ENCODE measurements around the gene LRRC55.

Gene LRRC55

DNA sequence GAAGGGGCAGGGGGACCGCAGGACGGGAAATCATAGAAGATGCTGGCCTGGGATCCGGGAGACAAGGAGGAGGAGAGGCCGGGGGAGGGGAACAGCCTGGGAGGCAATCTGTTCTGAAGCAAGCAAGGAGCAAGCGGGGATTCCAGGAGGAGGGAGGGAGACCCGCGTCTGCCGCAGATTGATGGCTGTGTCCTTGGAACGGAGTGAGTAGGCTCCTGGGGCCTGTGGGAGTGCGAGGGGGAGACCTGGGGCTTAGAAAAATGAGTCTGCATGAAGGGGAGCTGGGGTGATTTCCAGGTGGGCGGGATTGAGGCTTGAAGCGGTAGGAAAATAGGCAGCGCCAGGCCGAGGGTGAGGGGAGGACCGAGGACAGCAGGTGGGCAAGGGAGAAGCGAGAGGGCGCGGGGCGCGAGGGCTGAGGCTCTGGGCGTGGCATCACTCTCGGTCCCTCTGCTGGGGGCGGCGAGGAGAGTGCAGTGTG is 1.6 kb upstream of the LRRC55 start:
- DNase-seq = no peak
- Histone ChIP-seq H3K14ac (ENCODE audit: low read length in 2 of 2) (no peak overlapping the region), H2BK15ac (ENCODE audit: low read depth, poor library complexity, severe bottlenecking) (no peak overlapping the region), H3K9ac (ENCODE audit: low read length) (no peak overlapping the region), H4K91ac (ENCODE audit: low read length) (no peak overlapping the region), H2AK5ac (ENCODE audit: low read length, severe bottlenecking) (no peak overlapping the region), H3K79me1 (replicated peaks; ENCODE audit: low read length, poor library complexity, severe bottlenecking) (no peaks in the 10 kb centered on the region), H3K18ac (ENCODE audit: low read depth in 1 of 2, low read length in 2 of 2) (no peak overlapping the region), H3K4me2 (ENCODE audit: low read length, poor library complexity, severe bottlenecking) (no peak overlapping the region), H3K9me3 (ENCODE audit: control insufficient read depth, low read length) (no peaks in the 10 kb centered on the region), H3K4ac (ENCODE audit: low read depth in 1 of 2, low read length in 2 of 2) (no peak overlapping the region), H3K4me1 (ENCODE audit: control insufficient read depth, insufficient read depth, low read depth, low read length) (no peaks in the 10 kb centered on the region), H2AFZ (ENCODE audit: low read depth, low read length) (no peak overlapping the region), H3K23ac (ENCODE audit: low read length in 2 of 2) (no peak overlapping the region), H3K27me3 (ENCODE audit: control insufficient read depth in 1 of 2, insufficient read depth in 1 of 2, low read length in 2 of 2) (peaks cover 34 to 55% of the 10 kb centered on the region in 2 experiments), H3K4me3 (ENCODE audit: insufficient read depth in 1 of 2, low read depth in 1 of 2, low read length in 2 of 2) (no peak overlapping the region), H3K36me3 (ENCODE audit: control insufficient read depth in 1 of 2, insufficient read depth in 2 of 2, low read depth in 1 of 2, low read length in 2 of 2) (no peaks in the 10 kb centered on the region), H3K27ac (ENCODE audit: low read length, poor library complexity, severe bottlenecking) (no peak overlapping the region), H4K8ac (ENCODE audit: low read length) (no peak overlapping the region), H2BK12ac (ENCODE audit: low read length in 2 of 2) (no peak overlapping the region), H2BK120ac (ENCODE audit: low read depth, low read length) (no peak overlapping the region), H2BK5ac (ENCODE audit: low read depth, low read length, poor library complexity, severe bottlenecking) (no peak overlapping the region)
- 5% methylated on average over 24 of the region's 24 CpGs for WGBS

DNA sequence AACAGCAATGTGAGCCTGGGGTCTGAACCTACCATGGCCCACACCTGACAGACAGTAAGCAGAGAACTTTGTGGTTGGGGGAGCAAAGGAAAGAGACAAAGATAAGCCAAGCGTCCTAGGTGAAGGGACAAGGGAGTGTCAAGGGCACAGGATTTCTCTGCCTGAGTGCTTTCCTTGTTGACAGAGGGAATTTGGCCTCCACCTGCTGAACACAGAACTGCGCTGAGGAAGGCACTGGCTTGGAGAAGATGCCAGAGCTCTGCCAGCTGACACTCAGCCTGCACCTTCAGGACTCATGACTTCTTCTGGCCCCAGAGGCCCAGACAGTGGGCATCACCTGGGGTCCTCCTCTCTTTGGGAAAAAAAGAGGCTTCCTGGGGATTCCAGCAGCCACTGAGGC is 789 bp upstream of the LRRC55 start:
- Histone ChIP-seq H2BK120ac (ENCODE audit: low read depth, low read length) (no peak overlapping the region), H3K23ac (ENCODE audit: low read length in 2 of 2) (no peak overlapping the region), H3K9me3 (ENCODE audit: control insufficient read depth, low read length) (no peaks in the 10 kb centered on the region), H3K27me3 (ENCODE audit: control insufficient read depth in 1 of 2, insufficient read depth in 1 of 2, low read length in 2 of 2) (peaks cover 34 to 54% of the 10 kb centered on the region in 2 experiments), H2AK5ac (ENCODE audit: low read length, severe bottlenecking) (no peak overlapping the region), H2BK15ac (ENCODE audit: low read depth, poor library complexity, severe bottlenecking) (no peak overlapping the region), H3K18ac (ENCODE audit: low read depth in 1 of 2, low read length in 2 of 2) (no peak overlapping the region), H2BK5ac (ENCODE audit: low read depth, low read length, poor library complexity, severe bottlenecking) (no peak overlapping the region), H3K4me2 (ENCODE audit: low read length, poor library complexity, severe bottlenecking) (no peak overlapping the region), H3K14ac (ENCODE audit: low read length in 2 of 2) (no peak overlapping the region), H3K4ac (ENCODE audit: low read depth in 1 of 2, low read length in 2 of 2) (no peak overlapping the region), H3K4me1 (ENCODE audit: control insufficient read depth, insufficient read depth, low read depth, low read length) (no peaks in the 10 kb centered on the region), H3K79me1 (replicated peaks; ENCODE audit: low read length, poor library complexity, severe bottlenecking) (no peaks in the 10 kb centered on the region), H4K8ac (ENCODE audit: low read length) (no peak overlapping the region), H3K4me3 (ENCODE audit: insufficient read depth in 1 of 2, low read depth in 1 of 2, low read length in 2 of 2) (no peak overlapping the region), H3K27ac (ENCODE audit: low read length, poor library complexity, severe bottlenecking) (no peak overlapping the region), H2BK12ac (ENCODE audit: low read length in 2 of 2) (no peak overlapping the region), H3K36me3 (ENCODE audit: control insufficient read depth in 1 of 2, insufficient read depth in 2 of 2, low read depth in 1 of 2, low read length in 2 of 2) (no peaks in the 10 kb centered on the region), H2AFZ (ENCODE audit: low read depth, low read length) (no peak overlapping the region), H3K9ac (ENCODE audit: low read length) (no peak overlapping the region), H4K91ac (ENCODE audit: low read length) (no peak overlapping the region)
- 64% methylated on average over 2 of the region's 2 CpGs for whole genome bisulfite sequencing
- no peak for DNase-seq

GRCh38 chr11:57182896-57183295 is 1.1 kb downstream of the LRRC55 start:
- H4K8ac ChIP-seq (ENCODE audit: low read length) = no peak overlapping the region
- no peak overlapping the region for H3K27ac ChIP-seq (ENCODE audit: low read length, poor library complexity, severe bottlenecking)
- H2AFZ ChIP-seq (ENCODE audit: low read depth, low read length) = no peak overlapping the region
- H3K4ac ChIP-seq (ENCODE audit: low read depth in 1 of 2, low read length in 2 of 2) = no peak overlapping the region
- H2BK12ac ChIP-seq (ENCODE audit: low read length in 2 of 2) = no peak overlapping the region
- H2BK120ac ChIP-seq (ENCODE audit: low read depth, low read length) = no peak overlapping the region
- no peak overlapping the region for H2AK5ac ChIP-seq (ENCODE audit: low read length, severe bottlenecking)
- H3K4me3 ChIP-seq (ENCODE audit: insufficient read depth in 1 of 2, low read depth in 1 of 2, low read length in 2 of 2) = no peak overlapping the region
- WGBS = 79% methylated on average over 1 of the region's 3 CpGs
- no peak overlapping the region for H3K14ac ChIP-seq (ENCODE audit: low read length in 2 of 2)
- no peak overlapping the region for H3K18ac ChIP-seq (ENCODE audit: low read depth in 1 of 2, low read length in 2 of 2)
- no peak for DNase-seq
- H3K36me3 ChIP-seq (ENCODE audit: control insufficient read depth in 1 of 2, insufficient read depth in 2 of 2, low read depth in 1 of 2, low read length in 2 of 2) = no peaks in the 10 kb centered on the region
- H3K27me3 ChIP-seq (ENCODE audit: control insufficient read depth in 1 of 2, insufficient read depth in 1 of 2, low read length in 2 of 2) = peaks cover 34 to 60% of the 10 kb centered on the region in 2 experiments
- H3K23ac ChIP-seq (ENCODE audit: low read length in 2 of 2) = no peak overlapping the region
- no peak overlapping the region for H4K91ac ChIP-seq (ENCODE audit: low read length)
- H3K79me1 ChIP-seq (replicated peaks; ENCODE audit: low read length, poor library complexity, severe bottlenecking) = no peaks in the 10 kb centered on the region
- no peaks in the 10 kb centered on the region for H3K4me1 ChIP-seq (ENCODE audit: control insufficient read depth, insufficient read depth, low read depth, low read length)
- no peak overlapping the region for H3K9ac ChIP-seq (ENCODE audit: low read length)
- H2BK5ac ChIP-seq (ENCODE audit: low read depth, low read length, poor library complexity, severe bottlenecking) = no peak overlapping the region
- H3K9me3 ChIP-seq (ENCODE audit: control insufficient read depth, low read length) = no peaks in the 10 kb centered on the region
- H3K4me2 ChIP-seq (ENCODE audit: low read length, poor library complexity, severe bottlenecking) = no peak overlapping the region
- H2BK15ac ChIP-seq (ENCODE audit: low read depth, poor library complexity, severe bottlenecking) = no peak overlapping the region

- no peak for DNase-seq
- H2BK5ac ChIP-seq (ENCODE audit: low read depth, low read length, poor library complexity, severe bottlenecking) = no peak overlapping the region
- no peaks in the 10 kb centered on the region for H3K4me1 ChIP-seq (ENCODE audit: control insufficient read depth, insufficient read depth, low read depth, low read length)
- H4K8ac ChIP-seq (ENCODE audit: low read length) = no peak overlapping the region
- no peak overlapping the region for H3K27ac ChIP-seq (ENCODE audit: low read length, poor library complexity, severe bottlenecking)
- H3K36me3 ChIP-seq (ENCODE audit: control insufficient read depth in 1 of 2, insufficient read depth in 2 of 2, low read depth in 1 of 2, low read length in 2 of 2) = no peaks in the 10 kb centered on the region
- no peak overlapping the region for H3K14ac ChIP-seq (ENCODE audit: low read length in 2 of 2)
- H2BK12ac ChIP-seq (ENCODE audit: low read length in 2 of 2) = no peak overlapping the region
- no peak overlapping the region for H4K91ac ChIP-seq (ENCODE audit: low read length)
- H2BK15ac ChIP-seq (ENCODE audit: low read depth, poor library complexity, severe bottlenecking) = no peak overlapping the region
- no peak overlapping the region for H2BK120ac ChIP-seq (ENCODE audit: low read depth, low read length)
- H3K27me3 ChIP-seq (ENCODE audit: control insufficient read depth in 1 of 2, insufficient read depth in 1 of 2, low read length in 2 of 2) = peaks cover 3 to 33% of the 10 kb centered on the region in 2 experiments
- H2AK5ac ChIP-seq (ENCODE audit: low read length, severe bottlenecking) = no peak overlapping the region
- H2AFZ ChIP-seq (ENCODE audit: low read depth, low read length) = no peak overlapping the region
- H3K9ac ChIP-seq (ENCODE audit: low read length) = no peak overlapping the region
- H3K4me2 ChIP-seq (ENCODE audit: low read length, poor library complexity, severe bottlenecking) = no peak overlapping the region
- H3K4me3 ChIP-seq (ENCODE audit: insufficient read depth in 1 of 2, low read depth in 1 of 2, low read length in 2 of 2) = no peak overlapping the region
- H3K4ac ChIP-seq (ENCODE audit: low read depth in 1 of 2, low read length in 2 of 2) = no peak overlapping the region
- H3K9me3 ChIP-seq (ENCODE audit: control insufficient read depth, low read length) = no peaks in the 10 kb centered on the region
- WGBS = 100% methylated on average over 2 of the region's 4 CpGs
- no peak overlapping the region for H3K18ac ChIP-seq (ENCODE audit: low read depth in 1 of 2, low read length in 2 of 2)
- H3K79me1 ChIP-seq (replicated peaks; ENCODE audit: low read length, poor library complexity, severe bottlenecking) = no peaks in the 10 kb centered on the region
- H3K23ac ChIP-seq (ENCODE audit: low read length in 2 of 2) = no peak overlapping the region
Observed at GRCh38 chr11:57190548-57190947, 8.8 kb downstream of the LRRC55 start.
